Measurements from ENCODE around the gene SMPD1. TPM values are rescaled to one million over a fixed set of nuclear protein-coding genes. Genes with fewer than 3 reads are reported as not detected.

The SMPD1 gene
- total RNA-seq, 1 donor from 2014 or later = 27.8 TPM

- H3K27me3 Mint-ChIP-seq = peaks cover 58% of the 10 kb centered on the region
- no peak for DNase-seq (ENCODE audit: low spot score, unreplicated experiment)
- H3K27ac Mint-ChIP-seq = no peak overlapping the region
- no peaks in the 10 kb centered on the region for H3K9me3 Mint-ChIP-seq (ENCODE audit: low read depth)
- peaks cover 5% of the 10 kb centered on the region for H3K4me1 Mint-ChIP-seq (ENCODE audit: low read depth)
- TF ChIP-seq CTCF (IDR thresholded peaks at IDR 0.05; ENCODE audit: unreplicated experiment) = no peak
- no peaks in the 10 kb centered on the region for H3K36me3 Mint-ChIP-seq (ENCODE audit: insufficient read depth)
- no peak overlapping the region for H3K4me3 Mint-ChIP-seq (ENCODE audit: low read depth)
Observed at GRCh38 chr11:6431861-6432260, 41.6 kb downstream of the SMPD1 start.

- Mint-ChIP-seq H3K36me3 (ENCODE audit: insufficient read depth) (no peaks in the 10 kb centered on the region), H3K27me3 (peaks cover 45% of the 10 kb centered on the region), H3K9me3 (ENCODE audit: low read depth) (no peaks in the 10 kb centered on the region), H3K27ac (peak overlapping the region; percentile 56), H3K4me1 (ENCODE audit: low read depth) (peaks cover 5% of the 10 kb centered on the region), H3K4me3 (ENCODE audit: low read depth) (no peak overlapping the region)
- no peak for DNase-seq (ENCODE audit: low spot score, unreplicated experiment)
- no peak for TF ChIP-seq CTCF (IDR thresholded peaks at IDR 0.05; ENCODE audit: unreplicated experiment)
Observed at GRCh38 chr11:6433998-6434660, 43.9 kb downstream of the SMPD1 start.

- Mint-ChIP-seq H3K9me3 (ENCODE audit: low read depth) (no peaks in the 10 kb centered on the region), H3K27me3 (peaks cover 22% of the 10 kb centered on the region), H3K4me3 (ENCODE audit: low read depth) (no peak overlapping the region), H3K4me1 (ENCODE audit: low read depth) (peaks cover 10% of the 10 kb centered on the region), H3K36me3 (ENCODE audit: insufficient read depth) (no peaks in the 10 kb centered on the region), H3K27ac (no peak overlapping the region)
- no peak for DNase-seq (ENCODE audit: low spot score, unreplicated experiment)
- no peak for TF ChIP-seq CTCF (IDR thresholded peaks at IDR 0.05; ENCODE audit: unreplicated experiment)
Observed at GRCh38 chr11:6437423-6437822, 47.1 kb downstream of the SMPD1 start.

GRCh38 chr11:6437993-6438392 is 47.7 kb downstream of the SMPD1 start:
- TF ChIP-seq CTCF (IDR thresholded peaks at IDR 0.05; ENCODE audit: unreplicated experiment) = no peak
- peaks cover 16% of the 10 kb centered on the region for H3K27me3 Mint-ChIP-seq
- H3K9me3 Mint-ChIP-seq (ENCODE audit: low read depth) = no peaks in the 10 kb centered on the region
- no peak for DNase-seq (ENCODE audit: low spot score, unreplicated experiment)
- H3K4me3 Mint-ChIP-seq (ENCODE audit: low read depth) = no peak overlapping the region
- no peak overlapping the region for H3K27ac Mint-ChIP-seq
- peaks cover 10% of the 10 kb centered on the region for H3K4me1 Mint-ChIP-seq (ENCODE audit: low read depth)
- no peaks in the 10 kb centered on the region for H3K36me3 Mint-ChIP-seq (ENCODE audit: insufficient read depth)

- DNase-seq (ENCODE audit: low spot score, unreplicated experiment) = peak; percentile 26
- H3K4me1 Mint-ChIP-seq (ENCODE audit: low read depth) = peaks cover 6% of the 10 kb centered on the region
- no peaks in the 10 kb centered on the region for H3K9me3 Mint-ChIP-seq (ENCODE audit: low read depth)
Observed at GRCh38 chr11:6438979-6439571, 48.8 kb downstream of the SMPD1 start.

More at GRCh38 chr11:6438979-6439571, 48.8 kb downstream of the SMPD1 start:
- H3K36me3 Mint-ChIP-seq (ENCODE audit: insufficient read depth) = no peaks in the 10 kb centered on the region
- TF ChIP-seq CTCF (IDR thresholded peaks at IDR 0.05; ENCODE audit: unreplicated experiment) = peak; percentile 74
- H3K27me3 Mint-ChIP-seq = peaks cover 7% of the 10 kb centered on the region
- H3K27ac Mint-ChIP-seq = no peak overlapping the region
- H3K4me3 Mint-ChIP-seq (ENCODE audit: low read depth) = no peak overlapping the region

Measured in progenitor cell of endocrine pancreas (in vitro differentiated cells).